Pancreas (tissue), 10 donors: Measurements from ENCODE around the gene MEF2B. TPM values are rescaled to one million over a fixed set of nuclear protein-coding genes. Genes with fewer than 3 reads are reported as not detected.
A peak's percentile ranks its signal among the peaks of the same experiment; 100 is the strongest.

Experiments
- ATAC-seq, 4 donors: fragments of 200-7000 bp; cut with Tn5 transposase; one replicate each; pipeline versions ENCODE4 v1.8.0 to v1.9.1; 2020; ENCODE audit warnings: mild to moderate bottlenecking in 4 of 4, moderate library complexity in 4 of 4
- DNase-seq, 6 donors: peaks; one replicate each; pipeline ENCODE4 v3.0.0-alpha.2; 2020
- FAIRE-seq: peaks from 2 replicates; lab custom pipeline; 2012; peaks lifted over from hg19 to GRCh38; lab: Jason Lieb, UNC
- H3K27ac ChIP-seq, 4 donors: fragments of 200-600 bp; sonication (generic); 1 replicate in 3 of 4; 2 replicates in 1 of 4; pipeline versions ENCODE4 v1.5.0 to v1.8.0; 2020
- H3K27me3 ChIP-seq, 4 donors: fragments of 200-600 bp; one replicate each; pipeline ENCODE4 v1.8.0; 2021
- H3K36me3 ChIP-seq, 3 donors: fragments of 200-600 bp; sonication (generic) in 1 of 3; one replicate each; pipeline versions ENCODE4 v1.5.0 to v1.8.0; 2020 to 2021
- H3K4me1 ChIP-seq, 3 donors: fragments of 200-600 bp; one replicate each; pipeline ENCODE4 v1.8.0; 2021
- H3K4me3 ChIP-seq, 4 donors: fragments of 200-600 bp; sonication (generic) in 2 of 4; one replicate each; pipeline versions ENCODE4 v1.5.0 to v1.8.0; 2020 to 2021
- H3K9me3 ChIP-seq, 4 donors: fragments of 200-600 bp; one replicate each; pipeline ENCODE4 v1.8.0; 2021
- WGBS, 2 donors: extraction: QIAGEN DNeasy Blood & Tissue Kit; methylation state at CpG; one replicate each; pipeline ENCODE4 v1.1.7; 2013; 5-methylcytosine and 5-hydroxymethylcytosine counted together
- intact Hi-C, 3 donors: fragments of 100-400 bp; cut with DNase I; formaldehyde crosslinking; loops; one replicate each; pipeline versions ENCODE4 v1.11.1 to v1.14.2; 2022
- polyA plus RNA-seq, 2 donors: library from polyadenylated mRNA; stranded (reverse); fragments of 200-250 nt; gene quantifications; one replicate each; pipeline ENCODE4 v1.2.3, GENCODE V29; 2013
- total RNA-seq, 6 donors: library from RNA; stranded (reverse); fragmentation: NEBNext Ultra II Directional in 4 of 6; extraction: Animal tissue kit (Norgen Biotek cat#: 25700) in 4 of 6; gene quantifications; one replicate each; pipeline versions ENCODE4 v1.2.1 to v1.2.4, GENCODE V29; 2021 to 2023
- TF ChIP-seq, protein P1 (sequence below), 4 donors: fragments of 200-600 bp; sonication (generic) in 3 of 4; IDR thresholded peaks; one replicate each; pipeline versions ENCODE4 v1.5.0 to v1.8.0; 2021; ENCODE audit warnings: antibody characterized with exemption in 4 of 4
- donor health status: healthy with polysubstance abuse.
- donor health status: DM: no; HTN: no; CAD: no; lungs with moderate emphysema.
- donor health status: DM: no; HTN: no; CAD: no.
- donor health status: control.
- donor health status: control.
- donor health status: Bipolar disorder and iron deficiency.
- donor health status: DM: yes; HTN: yes; CAD: no.
- donor health status: DM: no; HTN: no; CAD: no.
- donor health status: DM: no; HTN: no; CAD: no.
- donor health status: DM: yes; HTN: yes; CAD: no.

MEF2B gene
- total and polyA plus RNA-seq, 8 donors, result 0.34 to 2.8 (median 0.98) TPM

GRCh38 chr19:19115954-19116353 is 54.1 kb downstream of the MEF2B start:
- 70 to 84% methylated on average over 9 of the region's 9 CpGs for WGBS, 2 donors
- Histone ChIP-seq H3K27ac (no peak overlapping the region), H3K4me3 (no peak overlapping the region), H3K36me3 (no peaks in the 10 kb centered on the region), H3K9me3 (no peaks in the 10 kb centered on the region), H3K27me3 (no peaks in the 10 kb centered on the region), H3K4me1 (no peaks in the 10 kb centered on the region)
- FAIRE-seq, result no peak
- DNase-seq, result peak in 2 of 6 donors; percentile 29 to 71
- peak in 2 of 4 donors; percentile 43 to 69 for ATAC-seq
- intact Hi-C loops, result no loop called here
- TF ChIP-seq, protein P1, sequence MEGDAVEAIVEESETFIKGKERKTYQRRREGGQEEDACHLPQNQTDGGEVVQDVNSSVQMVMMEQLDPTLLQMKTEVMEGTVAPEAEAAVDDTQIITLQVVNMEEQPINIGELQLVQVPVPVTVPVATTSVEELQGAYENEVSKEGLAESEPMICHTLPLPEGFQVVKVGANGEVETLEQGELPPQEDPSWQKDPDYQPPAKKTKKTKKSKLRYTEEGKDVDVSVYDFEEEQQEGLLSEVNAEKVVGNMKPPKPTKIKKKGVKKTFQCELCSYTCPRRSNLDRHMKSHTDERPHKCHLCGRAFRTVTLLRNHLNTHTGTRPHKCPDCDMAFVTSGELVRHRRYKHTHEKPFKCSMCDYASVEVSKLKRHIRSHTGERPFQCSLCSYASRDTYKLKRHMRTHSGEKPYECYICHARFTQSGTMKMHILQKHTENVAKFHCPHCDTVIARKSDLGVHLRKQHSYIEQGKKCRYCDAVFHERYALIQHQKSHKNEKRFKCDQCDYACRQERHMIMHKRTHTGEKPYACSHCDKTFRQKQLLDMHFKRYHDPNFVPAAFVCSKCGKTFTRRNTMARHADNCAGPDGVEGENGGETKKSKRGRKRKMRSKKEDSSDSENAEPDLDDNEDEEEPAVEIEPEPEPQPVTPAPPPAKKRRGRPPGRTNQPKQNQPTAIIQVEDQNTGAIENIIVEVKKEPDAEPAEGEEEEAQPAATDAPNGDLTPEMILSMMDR (IDR thresholded peaks at IDR 0.05), result peak in 2 of 4 donors; percentile 10 to 30

DNA sequence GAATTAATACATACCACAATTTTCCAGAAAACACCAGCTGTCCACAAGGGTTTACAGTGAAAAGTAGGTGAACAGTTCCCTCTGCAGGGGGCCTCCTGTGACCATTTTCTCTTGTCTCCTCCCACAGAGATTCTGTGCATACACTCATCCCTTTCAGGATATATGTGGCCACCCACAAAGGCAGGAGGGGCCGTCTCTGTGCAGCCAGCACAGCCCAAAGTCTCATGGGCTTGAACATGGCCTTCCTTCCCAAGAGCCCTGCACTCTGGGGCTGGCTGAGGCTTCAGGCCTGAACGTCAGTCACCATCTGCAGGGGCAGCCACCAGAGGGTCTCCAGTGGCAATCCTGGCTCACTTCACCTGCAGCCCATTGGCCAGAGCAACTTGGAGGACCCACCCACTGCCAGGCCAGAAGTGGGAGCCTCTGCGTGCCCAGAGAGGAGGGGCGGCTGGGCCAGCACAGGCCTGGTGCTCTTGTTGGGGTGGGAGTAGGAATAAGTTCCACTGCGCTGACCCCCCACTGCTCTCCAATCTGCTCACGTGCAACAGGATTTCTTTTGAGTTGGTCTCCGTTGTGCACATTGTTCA is 56.9 kb downstream of the MEF2B start:
- no peak overlapping the region for H3K4me3 ChIP-seq
- 57 to 66% methylated on average over 7 of the region's 7 CpGs for WGBS, 2 donors
- TF ChIP-seq, protein P1 (IDR thresholded peaks at IDR 0.05), result no peak
- no peak overlapping the region for H3K27ac ChIP-seq
- H3K4me1 ChIP-seq, result no peaks in the 10 kb centered on the region
- peak in 1 of 4 donors; percentile 14 for ATAC-seq
- H3K27me3 ChIP-seq, result no peaks in the 10 kb centered on the region
- intact Hi-C loops, result no loop called here
- H3K36me3 ChIP-seq, result no peaks in the 10 kb centered on the region
- no peak for FAIRE-seq
- H3K9me3 ChIP-seq, result no peaks in the 10 kb centered on the region
- no peak for DNase-seq

GRCh38 chr19:19111967-19112580 is 58.0 kb downstream of the MEF2B start:
- H3K36me3 ChIP-seq, result no peaks in the 10 kb centered on the region
- FAIRE-seq, result no peak
- H3K27ac ChIP-seq, result no peak overlapping the region
- TF ChIP-seq, protein P1 (IDR thresholded peaks at IDR 0.05), result no peak
- no peak for DNase-seq
- no peaks in the 10 kb centered on the region for H3K4me1 ChIP-seq
- intact Hi-C loops, result no loop called here
- 79 to 81% methylated on average over 9 of the region's 9 CpGs for WGBS, 2 donors
- ATAC-seq, result no peak
- H3K4me3 ChIP-seq, result no peak overlapping the region
- no peaks in the 10 kb centered on the region for H3K27me3 ChIP-seq
- no peaks in the 10 kb centered on the region for H3K9me3 ChIP-seq

- H3K27ac ChIP-seq, result no peak overlapping the region
- FAIRE-seq, result no peak
These were observed 58.8 kb downstream of the MEF2B start for GRCh38 chr19:19111136-19111835.

More at GRCh38 chr19:19111136-19111835, 58.8 kb downstream of the MEF2B start:
- Histone ChIP-seq H3K4me1 (no peaks in the 10 kb centered on the region), H3K4me3 (no peak overlapping the region), H3K9me3 (no peaks in the 10 kb centered on the region), H3K36me3 (no peaks in the 10 kb centered on the region), H3K27me3 (no peaks in the 10 kb centered on the region)
- DNase-seq (no peak), ATAC-seq (no peak)
- TF ChIP-seq, protein P1 (IDR thresholded peaks at IDR 0.05), result no peak
- intact Hi-C loops, result no loop called here
- WGBS, 2 donors, result 84 to 88% methylated on average over 15 of the region's 15 CpGs
